ENCODE data around the gene CAPN5.
A peak's percentile ranks its signal among the peaks of the same experiment; 100 is the strongest.
"Not testable (repeated sequence)": the region's sequence is repeated elsewhere in the genome, so short reads cannot be mapped to it uniquely, and the experiment has no call there.

CAPN5 gene

GRCh38 chr11:77085652-77086051 lies 18.9 kb downstream of the CAPN5 start:
- no peak for DNase-seq

GRCh38 chr11:77086521-77087472 lies 20.0 kb downstream of the CAPN5 start:
- no peak for DNase-seq

DNA sequence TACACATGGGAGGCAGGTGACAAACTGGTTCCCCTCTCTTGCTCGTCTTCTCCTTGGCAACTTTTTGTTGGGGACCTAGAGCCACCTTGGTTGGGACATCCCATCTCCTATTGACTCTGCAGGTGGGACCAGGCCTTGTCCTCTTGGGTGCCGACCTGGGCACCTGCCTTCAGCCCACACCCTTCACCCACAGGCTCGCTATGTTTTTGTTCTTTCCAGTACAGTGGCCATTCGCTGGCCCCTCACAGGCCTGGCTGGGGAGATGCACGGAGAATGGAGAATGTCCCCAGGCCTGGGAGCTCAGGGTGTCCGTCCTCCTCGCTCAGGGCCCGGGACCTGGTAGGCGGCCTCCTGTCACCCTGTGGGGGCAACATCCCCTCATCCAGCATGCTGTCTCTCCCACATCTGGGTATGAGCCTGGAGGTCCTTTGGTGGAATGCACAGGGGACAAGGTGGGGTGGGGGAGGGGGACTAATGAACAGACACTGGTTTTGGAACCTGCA lies 21.0 kb downstream of the CAPN5 start:
- DNase-seq, result no peak

- DNase-seq, result no peak
Measured at GRCh38 chr11:77088236-77089003, 21.6 kb downstream of the CAPN5 start.

- no peak for DNase-seq
Measured at GRCh38 chr11:77089004-77089545, 22.3 kb downstream of the CAPN5 start.

DNA sequence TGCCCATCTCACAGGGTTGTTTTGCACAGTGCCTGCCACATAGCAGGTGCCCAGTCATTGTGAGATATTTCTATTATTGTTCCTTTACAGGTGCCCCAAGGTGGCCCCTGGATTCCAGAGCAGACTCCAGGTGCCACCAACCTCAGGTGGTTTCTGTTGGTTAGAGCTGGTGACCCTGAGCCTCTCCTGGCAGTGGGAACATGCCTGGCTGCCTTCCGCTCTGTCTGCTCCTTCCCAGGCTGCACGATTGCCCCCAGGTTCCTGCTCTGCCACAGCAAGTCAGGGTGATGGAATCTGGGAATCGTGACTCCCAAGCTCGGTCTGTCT lies 23.2 kb downstream of the CAPN5 start:
- DNase-seq, result no peak

- DNase-seq, result no peak
Measured at GRCh38 chr11:77090373-77091111, 23.8 kb downstream of the CAPN5 start.

GRCh38 chr11:77091146-77091940 lies 24.6 kb downstream of the CAPN5 start:
- peak; percentile 78 for DNase-seq

DNA sequence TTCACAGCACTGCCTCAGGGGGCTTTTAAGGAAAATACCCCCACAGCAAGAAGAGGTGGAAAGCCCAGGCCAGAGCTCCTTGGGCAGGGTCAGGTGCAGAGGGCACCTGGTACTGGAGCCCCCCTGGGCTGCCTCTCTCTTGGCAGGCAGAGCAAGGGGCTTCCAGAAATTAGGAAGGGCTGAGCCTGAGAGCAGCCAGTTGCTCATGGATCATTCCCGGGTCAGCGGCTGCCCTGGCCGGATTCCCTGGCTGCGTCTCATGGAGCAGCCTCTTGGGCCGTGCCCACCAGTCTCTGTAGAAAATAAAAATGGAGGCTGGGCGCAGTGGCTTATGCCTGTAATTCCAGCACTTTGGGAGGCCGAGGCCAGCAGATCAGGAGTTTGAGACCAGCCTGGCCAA lies 25.6 kb downstream of the CAPN5 start:
- DNase-seq, result no peak

DNA sequence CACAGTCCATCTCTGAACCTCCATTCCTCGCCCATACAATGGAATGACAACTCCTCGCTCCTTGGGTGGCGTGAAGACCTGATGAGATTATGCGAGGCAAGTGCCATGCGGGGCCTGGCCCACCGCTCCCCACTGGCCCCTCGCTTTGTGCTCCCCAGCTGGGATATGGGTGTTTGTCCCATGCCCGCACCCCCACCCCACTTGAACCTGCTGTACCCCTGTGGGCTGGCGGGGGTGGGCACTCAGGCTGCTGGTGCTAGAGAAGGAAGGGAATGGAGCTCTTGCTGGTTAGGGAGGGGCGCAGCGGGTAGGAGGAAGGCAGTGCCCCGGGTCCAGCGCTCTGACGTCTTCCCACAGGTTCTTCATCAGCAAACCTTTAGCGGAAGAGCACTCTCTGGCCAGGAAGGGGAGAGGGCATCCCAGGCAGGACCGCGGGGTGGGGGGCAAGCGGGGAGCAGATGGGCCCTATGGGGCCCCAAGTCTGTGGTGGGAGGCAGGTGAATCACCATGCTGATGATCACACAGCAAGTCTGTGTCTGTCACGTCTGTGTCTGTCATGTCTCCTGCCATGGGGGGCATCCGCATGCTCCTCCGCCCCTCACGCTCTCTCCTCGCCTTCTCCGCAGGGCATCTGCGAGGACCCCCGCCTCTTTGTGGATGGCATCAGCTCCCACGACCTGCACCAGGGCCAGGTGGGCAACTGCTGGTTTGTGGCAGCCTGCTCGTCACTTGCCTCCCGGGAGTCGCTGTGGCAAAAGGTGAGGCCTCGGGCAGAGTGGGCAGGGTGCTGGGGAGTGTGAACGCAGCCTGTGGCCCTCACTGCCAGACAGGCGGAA lies 26.5 kb downstream of the CAPN5 start:
- no peak for DNase-seq

DNA sequence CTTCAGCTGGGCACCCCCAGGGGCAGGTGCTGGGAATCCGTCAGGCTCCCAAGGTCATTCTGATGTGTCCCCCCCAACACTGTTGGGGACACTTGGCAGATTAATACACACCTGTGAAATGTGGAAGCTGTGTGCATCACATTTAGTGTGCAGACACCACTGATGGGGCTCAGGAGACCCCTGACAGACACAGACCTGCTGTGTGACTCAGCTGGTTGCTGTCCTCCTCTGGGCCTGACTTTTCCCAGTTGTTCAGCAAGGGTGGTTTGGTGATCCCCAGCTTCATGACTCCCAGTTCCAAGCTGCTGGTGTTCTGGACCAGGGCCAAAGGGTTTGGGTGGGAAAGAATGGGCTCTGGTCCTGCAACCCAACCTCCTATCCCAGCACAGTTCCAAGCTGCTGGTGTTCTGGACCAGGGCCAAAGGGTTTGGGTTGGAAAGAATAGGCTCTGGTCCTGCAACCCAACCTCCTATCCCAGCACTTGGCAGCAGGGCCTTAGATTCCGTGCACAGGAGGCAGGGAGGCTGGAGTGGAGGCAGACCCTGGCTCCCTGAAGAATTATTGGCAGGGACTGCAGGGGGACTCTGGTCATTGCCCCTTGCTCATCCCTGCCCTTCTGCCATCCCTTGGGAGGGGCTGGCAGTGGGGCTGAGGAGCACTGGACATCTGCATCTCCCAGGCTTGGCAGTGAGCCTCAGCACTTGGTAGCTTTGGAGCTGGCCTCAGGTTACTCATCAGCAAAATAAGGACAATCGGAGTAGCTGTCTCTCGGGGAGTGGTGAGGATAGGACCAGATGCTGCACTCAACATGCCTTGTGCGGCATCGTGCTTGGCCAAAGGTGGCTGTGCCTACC lies 27.4 kb downstream of the CAPN5 start:
- DNase-seq, result no peak

GRCh38 chr11:77094841-77095365 lies 28.1 kb downstream of the CAPN5 start:
- DNase-seq, result no peak

- DNase-seq, result no peak
Measured at GRCh38 chr11:77095551-77096490, 29.1 kb downstream of the CAPN5 start.

GRCh38 chr11:77096591-77097019 lies 29.8 kb downstream of the CAPN5 start:
- DNase-seq, result no peak

DNA sequence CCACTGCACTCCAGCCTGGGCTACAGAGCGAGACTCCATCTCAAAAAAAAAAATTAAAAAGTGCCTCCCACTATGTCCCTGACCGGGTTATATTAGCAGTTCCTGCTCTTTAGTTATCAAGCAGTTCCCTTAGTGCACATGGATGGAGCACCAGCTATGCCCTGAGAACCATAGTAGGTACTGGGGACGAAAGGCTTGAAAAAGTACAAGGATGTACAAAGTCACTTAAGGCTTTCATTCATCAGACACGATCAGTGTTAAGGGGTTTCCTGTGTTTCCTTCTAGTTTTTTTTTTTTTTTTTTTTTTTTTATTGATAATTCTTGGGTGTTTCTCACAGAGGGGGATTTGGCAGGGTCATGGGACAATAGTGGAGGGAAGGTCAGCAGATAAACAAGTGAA lies 30.4 kb downstream of the CAPN5 start:
- not testable (repeated sequence) for DNase-seq

- no peak for DNase-seq
Measured at GRCh38 chr11:77100166-77101042, 33.6 kb downstream of the CAPN5 start.

DNA sequence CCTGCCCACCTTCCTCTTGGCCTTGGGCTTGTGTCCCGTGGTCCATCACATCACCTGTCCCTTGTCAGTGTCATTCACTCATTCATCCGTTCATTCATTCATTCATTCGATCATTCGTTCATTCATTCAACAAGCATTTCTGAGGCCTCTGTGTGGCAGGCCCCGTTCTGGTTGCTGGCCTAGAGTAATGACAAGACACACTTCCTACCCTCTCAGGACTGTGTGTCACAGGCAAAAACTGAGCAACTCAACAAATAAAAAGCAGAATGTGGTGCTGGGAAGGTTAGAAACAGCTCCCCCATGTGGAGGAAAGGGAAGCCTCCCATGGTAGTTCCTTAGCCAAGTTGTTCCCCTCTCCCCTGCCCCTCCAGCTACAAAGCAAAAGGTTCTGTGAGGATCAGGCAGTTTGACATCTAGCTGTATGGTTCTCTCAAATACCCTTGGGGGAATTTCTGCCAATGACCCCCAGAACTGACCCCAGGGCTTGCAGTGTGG lies 34.3 kb downstream of the CAPN5 start:
- no peak for DNase-seq
